Measurements from ENCODE around the gene ISG20L2. TPM values are rescaled to one million over a fixed set of nuclear protein-coding genes. Genes with fewer than 3 reads are reported as not detected.

ISG20L2 gene
- total RNA-seq, 4 donors from 2014 or later: 13.6 to 34.9 (median 18.2) TPM

- WGBS, 2 donors: 90 to 96% methylated on average over 15 to 18 of the region's 20 CpGs
- H3K4me3 ChIP-seq (replicated peaks in 1 of 3): no peak overlapping the region
- H3K36me3 ChIP-seq: peaks cover 0 to 14% of the 10 kb centered on the region in 2 donors
- peaks cover 0 to 7% of the 10 kb centered on the region in 2 donors for H3K4me1 ChIP-seq
- no peak for TF ChIP-seq CTCF (IDR thresholded peaks at IDR 0.05)
- TF ChIP-seq POLR2A (IDR thresholded peaks at IDR 0.05): no peak
- no peaks in the 10 kb centered on the region for H3K9me3 ChIP-seq
- DNase-seq: no peak
- H3K27ac ChIP-seq: no peak overlapping the region
- no peaks in the 10 kb centered on the region for H3K27me3 ChIP-seq
- intact Hi-C loops (cut with DNase I): no loop called here
These were observed 5.5 kb upstream of the ISG20L2 start for GRCh38 chr1:156733989-156734584.

GRCh38 chr1:156727926-156728598, 504 bp downstream of the ISG20L2 start, which contains the start of gene METTL25B:
Gene METTL25B (plus strand): TSS chr1:156728469. CDS start chr1:156729105, 636 bp downstream.
- H3K36me3 ChIP-seq: peaks cover 13 to 15% of the 10 kb centered on the region in 2 donors
- peaks cover 32 to 37% of the 10 kb centered on the region in 2 donors for H3K4me1 ChIP-seq
- no peaks in the 10 kb centered on the region for H3K9me3 ChIP-seq
- WGBS, 2 donors: 1 to 2% methylated on average over 12 of the region's 46 CpGs
- intact Hi-C loops (cut with DNase I): no loop called here
- peak within 1 kb of the TSS; percentile 95 to 97 (median 96) for H3K27ac ChIP-seq
- DNase-seq: peak; percentile 80 to 84
- TF ChIP-seq POLR2A (IDR thresholded peaks at IDR 0.05) (peak in 1 of 2 donors; percentile 56), CTCF (IDR thresholded peaks at IDR 0.05) (peak in 1 of 6 experiments; percentile 11)
- peak within 1 kb of the TSS; percentile 66 to 94 (median 83) for H3K4me3 ChIP-seq (replicated peaks in 1 of 3)
- no peaks in the 10 kb centered on the region for H3K27me3 ChIP-seq

GRCh38 chr1:156727492-156727891, 1.1 kb downstream of the ISG20L2 start:
- Histone ChIP-seq H3K9me3 (no peaks in the 10 kb centered on the region), H3K27ac (peak overlapping the region in 1 of 3 donors; percentile 95), H3K36me3 (peaks cover 19 to 21% of the 10 kb centered on the region in 2 donors), H3K27me3 (no peaks in the 10 kb centered on the region), H3K4me3 (replicated peaks in 1 of 3) (peak overlapping the region; percentile 66 to 94 (median 83)), H3K4me1 (peaks cover 32 to 37% of the 10 kb centered on the region in 2 donors)
- WGBS, 2 donors: 57 to 63% methylated on average over 7 of the region's 7 CpGs
- no peak for DNase-seq
- intact Hi-C loops (cut with DNase I): no loop called here
- TF ChIP-seq CTCF (IDR thresholded peaks at IDR 0.05) (no peak), POLR2A (IDR thresholded peaks at IDR 0.05) (no peak)

GRCh38 chr1:156726549-156727226, 1.9 kb downstream of the ISG20L2 start:
- peak in 3 of 6 experiments; percentile 27 to 43 (median 37) for TF ChIP-seq CTCF (IDR thresholded peaks at IDR 0.05)
- TF ChIP-seq POLR2A (IDR thresholded peaks at IDR 0.05): no peak
- WGBS, 2 donors: 49% methylated on average over 15 of the region's 15 CpGs
- DNase-seq: peak; percentile 34 to 35
- Histone ChIP-seq H3K9me3 (no peaks in the 10 kb centered on the region), H3K27ac (no peak overlapping the region), H3K4me1 (peaks cover 32 to 37% of the 10 kb centered on the region in 2 donors), H3K4me3 (replicated peaks in 1 of 3) (no peak overlapping the region), H3K27me3 (no peaks in the 10 kb centered on the region), H3K36me3 (peaks cover 20 to 27% of the 10 kb centered on the region in 2 donors)
- intact Hi-C loops (cut with DNase I): no loop called here
